HG02840 (cell line): ENCODE results near the gene DCBLD1.
A peak's percentile ranks its signal among the peaks of the same experiment; 100 is the strongest.

Experiments
- ATAC-seq: cut with Tn5 transposase; IDR thresholded peaks from one replicate; pipeline ENCODE4 v1.9.1; 2021; ENCODE audit warnings: mild to moderate bottlenecking, moderate library complexity, moderate number of reproducible peaks; ENCODE audit not compliant: unreplicated experiment, low FRiP score

Gene DCBLD1

DNA sequence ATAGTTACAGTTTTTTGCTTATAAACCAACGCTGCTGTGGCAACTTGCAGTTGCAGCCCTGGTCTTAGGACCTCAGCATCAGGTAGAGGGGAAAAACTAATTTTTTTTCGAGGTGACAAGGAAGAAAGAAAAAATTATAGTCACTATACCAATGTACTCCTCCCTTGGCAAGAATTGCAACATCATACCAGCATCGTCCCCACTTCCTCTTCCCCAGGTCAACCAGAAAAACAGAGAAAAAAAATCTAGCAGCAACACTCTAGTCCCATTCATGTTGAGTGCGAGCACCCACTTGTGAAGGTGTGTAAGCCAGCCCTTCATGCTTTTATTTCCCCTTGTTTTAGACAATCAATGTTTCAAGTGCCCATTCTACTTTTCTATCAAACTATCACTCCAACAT is 13.1 kb upstream of the DCBLD1 start:
- no peak for ATAC-seq

DNA sequence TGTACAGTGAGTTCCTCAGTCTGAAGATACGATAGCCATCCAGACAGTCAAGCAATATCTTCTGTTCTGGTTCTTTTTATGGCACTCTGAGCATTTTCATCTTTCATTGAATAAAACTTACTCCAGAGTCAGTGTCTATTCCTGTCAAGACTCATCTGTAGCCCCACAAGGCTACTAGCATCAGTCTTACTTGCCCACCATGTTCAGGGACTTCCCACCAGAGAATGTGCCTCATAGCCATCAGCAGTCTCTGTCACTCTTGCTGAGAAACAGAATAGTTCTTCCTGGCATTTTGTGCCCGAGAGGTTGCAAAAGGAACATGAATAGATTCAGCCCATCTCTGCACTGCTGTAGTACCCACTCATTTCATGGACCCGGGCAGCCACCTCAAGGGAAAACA is 12.7 kb upstream of the DCBLD1 start:
- ATAC-seq = no peak

DNA sequence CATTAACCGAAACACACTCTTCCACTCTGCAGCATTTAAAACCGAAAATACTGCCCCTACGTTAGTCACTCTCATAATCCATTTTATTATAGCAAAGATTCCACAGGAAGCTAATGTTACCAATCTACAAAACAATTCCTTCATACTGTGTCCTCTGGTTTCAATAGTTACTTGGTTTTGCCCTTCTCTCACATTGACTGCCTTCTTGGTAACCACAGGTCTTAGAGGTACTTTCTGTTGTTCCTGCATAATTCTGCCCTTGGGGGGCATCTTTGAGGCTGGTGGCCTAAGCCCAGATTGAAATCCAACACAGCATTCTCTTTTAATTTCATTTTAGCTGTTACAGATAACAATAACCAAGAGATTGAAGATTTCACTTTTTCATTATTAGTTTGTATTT is 9.8 kb upstream of the DCBLD1 start:
- no peak for ATAC-seq

DNA sequence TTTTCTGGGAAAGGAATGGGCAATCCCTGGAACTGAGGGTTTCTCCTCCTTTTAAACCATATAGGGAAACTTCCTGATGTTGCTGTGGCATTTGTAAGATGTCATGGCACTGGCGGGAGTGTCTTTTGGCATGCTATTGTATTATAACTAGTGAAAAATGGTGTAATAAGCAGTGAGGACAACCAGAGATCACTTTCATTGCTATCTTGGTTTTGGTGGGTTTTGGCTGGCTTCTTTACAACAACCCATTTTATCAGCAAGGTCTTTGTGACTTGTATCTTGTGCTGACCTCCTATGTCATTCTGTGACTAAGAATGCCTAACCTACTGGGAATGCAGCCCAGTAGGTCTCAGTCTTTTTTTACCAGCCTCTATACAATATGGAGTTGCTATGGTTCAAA is 9.1 kb upstream of the DCBLD1 start:
- ATAC-seq = no peak

DNA sequence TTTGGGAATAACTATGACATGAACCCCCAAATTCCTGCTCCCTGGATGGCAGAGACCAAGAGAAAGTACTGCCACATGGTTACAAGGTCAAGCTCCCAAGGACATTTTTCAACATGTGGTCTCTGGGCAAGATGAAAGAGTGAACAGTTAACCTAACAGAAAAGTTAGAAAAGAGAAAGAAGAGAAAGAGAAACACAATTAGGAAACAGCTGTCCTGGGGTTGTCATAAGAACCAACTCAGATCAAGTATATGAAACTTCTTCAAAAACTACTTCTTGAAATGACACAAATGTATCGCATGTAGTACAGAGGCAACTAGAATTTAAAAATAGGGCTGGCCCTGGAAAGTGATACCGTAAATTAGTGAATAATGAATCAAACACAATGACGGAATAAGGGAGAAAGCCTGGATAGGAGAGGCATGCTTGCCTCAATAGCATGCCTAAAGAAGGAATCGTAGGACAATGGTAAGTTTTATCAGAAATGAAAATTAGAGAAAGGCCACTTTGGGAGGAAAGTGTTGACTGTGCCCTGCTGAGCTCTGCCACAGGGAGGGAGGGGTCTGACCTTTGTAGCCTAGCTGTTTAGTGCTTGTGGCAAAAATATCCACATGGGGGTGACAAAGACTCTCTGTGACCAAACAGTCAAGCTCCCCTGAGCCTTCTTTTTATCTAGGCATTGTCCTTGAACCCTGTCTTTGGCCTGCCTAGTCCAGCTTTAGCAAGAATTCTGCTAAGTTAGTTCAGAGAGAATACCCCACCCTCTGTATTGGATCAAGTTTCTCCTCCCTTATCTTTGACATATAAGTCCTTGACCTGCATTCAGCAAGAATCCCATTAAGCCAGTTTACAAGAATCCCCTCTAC is 4.3 kb upstream of the DCBLD1 start:
- ATAC-seq = no peak

DNA sequence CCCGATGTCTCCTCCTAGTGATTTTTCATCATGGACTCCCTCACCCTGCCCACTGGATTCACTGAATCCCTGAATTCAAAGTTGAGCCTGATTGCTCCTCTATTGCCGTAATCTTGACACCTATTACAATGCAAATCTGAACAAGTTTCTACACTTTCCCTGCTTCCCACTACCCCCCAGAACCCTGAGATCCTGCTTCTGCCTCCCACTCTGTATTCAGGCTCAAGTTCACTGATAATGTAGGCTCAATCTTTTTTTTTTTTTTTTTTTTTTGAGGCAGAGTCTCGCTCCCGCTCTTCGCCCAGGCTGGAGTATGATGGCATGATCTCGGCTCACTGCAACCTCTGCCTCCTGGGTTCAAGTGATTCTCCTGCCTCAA is 3.6 kb upstream of the DCBLD1 start:
- ATAC-seq = no peak

DNA sequence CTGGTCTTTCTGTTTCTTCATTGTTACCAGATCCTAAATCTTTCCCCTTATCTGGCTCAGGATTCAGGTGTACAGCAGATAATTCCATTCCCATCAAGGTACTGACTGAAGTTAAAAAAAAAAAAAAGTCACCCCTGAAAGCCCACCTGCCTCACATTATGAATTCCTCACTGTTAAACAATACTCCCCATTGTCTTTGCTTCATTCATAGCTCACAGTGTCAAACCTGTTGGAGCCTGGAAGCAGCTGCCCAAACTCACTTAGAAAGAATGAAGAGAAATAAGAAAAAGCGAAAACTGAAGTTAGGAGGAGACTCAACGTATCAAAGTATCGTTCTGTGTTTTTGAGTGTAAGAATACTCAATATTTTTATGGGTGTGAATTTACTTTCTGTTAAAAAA is 1.8 kb upstream of the DCBLD1 start:
- no peak for ATAC-seq

- no peak for ATAC-seq
Observed at GRCh38 chr6:117481278-117481925, 1.1 kb upstream of the DCBLD1 start.

GRCh38 chr6:117481926-117482239 is 591 bp upstream of the DCBLD1 start:
- ATAC-seq = no peak

- ATAC-seq = peak; percentile 15
Observed at GRCh38 chr6:117483004-117483644, 650 bp downstream of the DCBLD1 start.

DNA sequence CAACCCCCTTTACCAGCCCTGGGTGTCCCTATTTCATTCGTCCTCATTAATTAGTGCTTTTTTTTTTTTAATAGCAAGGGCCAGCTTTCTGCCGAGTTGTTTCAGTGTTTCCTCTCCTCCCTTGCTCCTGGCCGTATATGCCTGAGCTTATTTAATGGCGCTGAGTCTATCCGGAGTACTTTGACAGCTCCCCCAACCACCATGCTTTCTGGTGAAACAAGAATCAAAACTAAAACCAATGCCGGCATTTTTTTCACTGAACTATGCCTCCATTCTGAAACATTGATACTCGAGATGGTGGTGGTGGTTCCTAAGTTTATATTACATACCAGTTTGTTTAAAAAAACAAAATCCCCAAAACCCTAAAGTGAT is 1.2 kb downstream of the DCBLD1 start:
- no peak for ATAC-seq

DNA sequence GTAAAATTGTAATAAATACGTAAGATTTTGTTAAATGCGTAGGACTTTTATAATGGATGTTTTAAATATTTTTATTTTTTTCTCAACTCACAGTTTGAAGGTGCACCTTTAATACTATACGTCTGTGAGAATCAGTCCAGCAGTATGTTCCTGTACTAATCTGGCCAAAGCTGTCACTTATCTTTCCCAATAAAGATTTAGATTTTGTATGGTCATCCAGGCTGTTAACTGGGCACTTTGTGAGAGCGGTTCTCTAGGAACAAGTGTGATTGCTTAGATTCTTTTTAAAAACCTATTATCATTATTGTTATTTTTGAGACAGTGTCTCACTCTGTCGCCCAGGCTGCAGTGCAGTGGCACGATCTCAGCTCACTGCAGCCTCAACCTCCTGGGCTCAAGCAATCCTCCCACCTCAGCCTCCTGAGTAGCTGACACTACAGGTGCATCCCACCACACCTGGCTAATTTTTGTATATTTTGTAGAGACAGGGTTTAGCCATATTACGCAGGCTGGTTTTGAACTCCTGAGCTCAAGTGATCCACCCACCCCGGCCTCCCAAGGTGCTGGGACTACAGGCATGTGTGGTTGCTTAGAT is 1.7 kb downstream of the DCBLD1 start:
- ATAC-seq = no peak

- no peak for ATAC-seq
Observed at GRCh38 chr6:117485433-117485832, 3.0 kb downstream of the DCBLD1 start.

- ATAC-seq = no peak
Observed at GRCh38 chr6:117487821-117488220, 5.3 kb downstream of the DCBLD1 start.

DNA sequence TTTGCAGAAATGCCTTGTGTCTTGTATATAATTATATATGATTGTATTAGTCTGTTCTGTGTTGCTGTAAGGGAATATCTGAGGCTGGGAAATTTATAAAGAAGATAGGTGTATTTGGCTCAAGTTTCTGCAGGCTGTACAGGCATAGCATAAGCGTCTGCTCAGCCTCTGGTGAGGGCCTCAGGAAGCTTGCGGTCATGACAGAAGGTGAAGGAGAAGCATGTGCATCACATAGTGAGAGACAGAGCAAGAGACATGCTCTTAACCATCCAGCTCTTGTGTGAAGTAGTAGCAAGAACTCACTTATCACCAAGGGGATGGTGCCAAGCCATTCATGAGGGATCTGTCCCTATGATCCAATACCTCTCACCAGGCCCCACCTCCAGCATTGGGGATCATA is 6.5 kb downstream of the DCBLD1 start:
- no peak for ATAC-seq

DNA sequence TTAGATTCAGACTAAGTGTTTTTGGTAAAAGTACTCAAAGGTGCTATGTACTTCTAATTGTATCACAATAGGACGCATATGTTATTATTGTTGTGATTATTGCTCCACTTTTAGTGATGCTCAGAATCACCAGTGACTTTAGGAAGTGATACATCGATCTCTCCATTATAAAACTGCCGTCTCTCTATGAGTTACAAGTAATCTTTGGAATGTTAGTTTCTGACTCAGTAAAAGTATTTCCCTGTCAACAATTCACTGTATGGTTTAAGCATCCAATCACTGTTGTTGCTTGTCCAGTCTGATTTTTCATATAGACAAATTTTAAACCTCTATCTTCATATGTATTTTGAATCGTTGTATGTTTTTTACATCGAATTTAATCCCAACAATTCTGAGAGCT is 9.4 kb downstream of the DCBLD1 start:
- ATAC-seq = no peak

- ATAC-seq = no peak
Observed at GRCh38 chr6:117493470-117493869, 11.0 kb downstream of the DCBLD1 start.

DNA sequence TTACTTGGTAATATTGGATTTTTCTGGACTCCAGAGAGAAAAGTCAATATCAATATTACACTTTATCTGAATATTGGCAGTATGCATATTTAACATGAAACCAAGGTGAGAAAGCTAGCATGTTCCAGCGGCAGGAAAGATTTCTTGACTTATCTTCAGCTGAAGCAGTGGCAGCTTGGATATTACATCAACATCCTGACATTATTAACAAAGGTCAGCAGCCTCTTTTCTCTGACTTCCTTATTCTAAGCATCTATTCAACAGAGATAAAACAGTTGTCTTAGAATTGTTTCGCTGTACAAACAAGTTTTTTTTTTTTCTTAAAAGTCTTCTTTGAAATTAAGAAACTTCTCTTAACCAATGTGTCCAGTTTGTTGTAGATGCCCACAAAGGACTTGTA is 11.8 kb downstream of the DCBLD1 start:
- no peak for ATAC-seq

DNA sequence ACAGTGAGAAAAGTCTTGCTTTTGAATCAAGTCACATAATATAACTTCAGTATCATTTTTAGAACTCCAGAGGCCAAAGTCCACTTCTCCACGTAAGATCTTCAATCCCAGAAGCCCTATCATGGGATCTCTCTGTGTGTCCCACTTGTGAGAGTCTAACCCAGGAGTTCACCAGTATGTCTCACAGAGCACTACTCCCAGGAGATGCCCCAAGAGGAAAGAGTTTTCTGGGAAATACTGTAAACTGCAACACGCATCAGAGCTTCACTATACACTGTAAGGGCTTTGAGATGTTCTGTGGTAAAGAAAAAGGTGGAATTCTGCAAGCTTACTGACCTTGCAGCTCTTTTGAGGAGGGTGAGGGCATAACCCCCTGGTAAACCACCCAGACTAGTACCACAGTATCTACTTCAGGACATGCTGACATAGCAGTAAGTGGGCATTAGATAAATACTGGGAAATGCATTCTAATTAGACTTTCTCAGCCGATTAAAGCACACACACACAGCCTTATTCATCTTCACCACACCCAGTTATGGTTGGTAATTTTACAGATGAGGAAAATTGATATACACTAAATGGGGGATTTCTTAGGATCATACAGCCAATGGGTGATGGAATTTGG is 12.3 kb downstream of the DCBLD1 start:
- ATAC-seq = no peak

GRCh38 chr6:117495425-117495824 is 13.0 kb downstream of the DCBLD1 start:
- ATAC-seq = no peak

DNA sequence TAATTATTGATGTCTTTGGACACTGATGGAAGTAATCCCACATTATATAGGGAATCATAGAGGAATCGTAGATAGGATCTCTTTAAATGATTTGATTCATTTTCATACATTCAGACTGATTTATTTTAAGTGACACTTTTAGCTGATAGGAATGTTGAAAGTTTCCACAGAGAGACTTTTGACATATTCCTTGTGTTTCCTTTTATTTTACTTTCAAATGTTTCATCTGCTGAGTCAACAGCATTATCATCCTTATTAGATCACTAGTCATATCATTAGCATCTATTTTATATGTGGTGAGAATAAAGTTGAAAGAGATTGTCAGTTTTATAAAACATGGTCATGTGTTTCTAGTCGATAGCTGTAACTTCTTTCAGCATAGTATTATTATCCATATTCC is 13.4 kb downstream of the DCBLD1 start:
- no peak for ATAC-seq
